ENCODE data around the gene SDHAF1. TPM values are rescaled to one million over a fixed set of nuclear protein-coding genes. Genes with fewer than 3 reads are reported as not detected.
"Not testable (repeated sequence)": the region's sequence is repeated elsewhere in the genome, so short reads cannot be mapped to it uniquely, and the experiment has no call there.

Gene SDHAF1, protein sequence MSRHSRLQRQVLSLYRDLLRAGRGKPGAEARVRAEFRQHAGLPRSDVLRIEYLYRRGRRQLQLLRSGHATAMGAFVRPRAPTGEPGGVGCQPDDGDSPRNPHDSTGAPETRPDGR
- 53.7 TPM for polyA plus RNA-seq

DNA sequence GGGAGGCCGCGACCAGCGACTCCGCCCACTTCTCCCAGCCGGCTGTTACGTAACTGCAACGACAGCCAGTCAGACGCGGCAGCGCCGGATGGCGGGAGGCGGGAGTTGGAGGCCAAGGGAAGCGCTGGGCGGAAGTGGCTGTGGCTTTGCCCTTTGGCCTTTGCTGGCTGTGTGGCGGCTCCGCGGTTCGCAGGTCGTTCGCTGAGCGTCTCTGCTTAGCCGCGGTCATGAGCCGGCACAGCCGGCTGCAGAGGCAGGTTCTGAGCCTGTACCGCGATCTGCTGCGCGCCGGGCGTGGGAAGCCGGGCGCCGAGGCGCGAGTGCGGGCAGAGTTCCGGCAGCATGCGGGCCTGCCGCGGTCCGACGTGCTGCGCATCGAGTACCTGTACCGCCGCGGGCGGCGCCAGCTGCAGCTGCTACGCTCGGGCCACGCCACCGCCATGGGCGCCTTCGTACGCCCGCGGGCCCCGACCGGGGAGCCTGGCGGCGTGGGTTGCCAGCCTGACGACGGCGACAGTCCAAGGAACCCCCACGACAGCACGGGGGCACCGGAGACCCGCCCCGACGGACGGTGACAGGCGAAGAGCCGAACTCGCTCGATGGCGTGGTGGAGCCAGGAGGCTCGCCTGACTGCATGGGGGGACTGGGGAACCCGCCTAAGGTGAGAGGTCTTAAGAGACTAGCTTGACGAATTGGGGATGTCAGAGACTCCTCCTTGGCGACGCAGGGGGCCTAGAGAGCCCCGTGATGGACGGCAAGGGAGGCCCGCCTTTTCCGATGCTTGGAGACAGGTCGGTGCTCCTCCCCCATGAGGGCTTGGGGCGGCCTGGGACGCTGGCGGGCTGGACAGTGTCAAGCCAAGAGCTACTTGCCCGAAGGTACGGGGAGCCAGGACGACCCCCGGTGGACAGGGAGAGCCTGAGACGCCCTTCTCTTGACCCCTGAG lies at the start of gene SDHAF1:
Gene SDHAF1 (plus strand): TSS at position 141 of the 946 bp plus-strand sequence. CDS start 87 bp downstream, at position 228.
- no peaks in the 10 kb centered on the region for H3K9me3 Mint-ChIP-seq
- peak within 1 kb of the TSS; percentile 91 to 99 (median 97) for H3K4me3 Mint-ChIP-seq
- peak within 1 kb of the TSS; percentile 83 to 96 (median 94) for H3K27ac Mint-ChIP-seq
- H3K27me3 Mint-ChIP-seq, result no peaks in the 10 kb centered on the region
- H3K4me1 Mint-ChIP-seq, result peaks cover 10 to 24% (median 21%) of the 10 kb centered on the region in 3 donors
- H3K36me3 Mint-ChIP-seq, result peaks cover 2% of the 10 kb centered on the region

- peak overlapping the region in 1 of 4 donors; percentile 30 for H3K4me3 Mint-ChIP-seq
Observed at GRCh38 chr19:35946203-35946602, 48.8 kb upstream of the SDHAF1 start.

GRCh38 chr19:35949131-35949530 lies 45.9 kb upstream of the SDHAF1 start:
- Mint-ChIP-seq H3K36me3 (no peaks in the 10 kb centered on the region), H3K9me3 (no peaks in the 10 kb centered on the region), H3K4me1 (peaks cover 9 to 13% (median 10%) of the 10 kb centered on the region in 3 donors), H3K4me3 (no peak overlapping the region), H3K27me3 (peaks cover 1% of the 10 kb centered on the region), H3K27ac (peak overlapping the region in 2 of 3 donors; percentile 39 to 45)

More at GRCh38 chr19:35946203-35946602, 48.8 kb upstream of the SDHAF1 start:
- Mint-ChIP-seq H3K9me3 (no peaks in the 10 kb centered on the region), H3K36me3 (no peaks in the 10 kb centered on the region), H3K27me3 (no peaks in the 10 kb centered on the region), H3K4me1 (peaks cover 0 to 3% (median 1%) of the 10 kb centered on the region in 3 donors), H3K27ac (peak overlapping the region in 2 of 3 donors; percentile 31 to 78)

DNA sequence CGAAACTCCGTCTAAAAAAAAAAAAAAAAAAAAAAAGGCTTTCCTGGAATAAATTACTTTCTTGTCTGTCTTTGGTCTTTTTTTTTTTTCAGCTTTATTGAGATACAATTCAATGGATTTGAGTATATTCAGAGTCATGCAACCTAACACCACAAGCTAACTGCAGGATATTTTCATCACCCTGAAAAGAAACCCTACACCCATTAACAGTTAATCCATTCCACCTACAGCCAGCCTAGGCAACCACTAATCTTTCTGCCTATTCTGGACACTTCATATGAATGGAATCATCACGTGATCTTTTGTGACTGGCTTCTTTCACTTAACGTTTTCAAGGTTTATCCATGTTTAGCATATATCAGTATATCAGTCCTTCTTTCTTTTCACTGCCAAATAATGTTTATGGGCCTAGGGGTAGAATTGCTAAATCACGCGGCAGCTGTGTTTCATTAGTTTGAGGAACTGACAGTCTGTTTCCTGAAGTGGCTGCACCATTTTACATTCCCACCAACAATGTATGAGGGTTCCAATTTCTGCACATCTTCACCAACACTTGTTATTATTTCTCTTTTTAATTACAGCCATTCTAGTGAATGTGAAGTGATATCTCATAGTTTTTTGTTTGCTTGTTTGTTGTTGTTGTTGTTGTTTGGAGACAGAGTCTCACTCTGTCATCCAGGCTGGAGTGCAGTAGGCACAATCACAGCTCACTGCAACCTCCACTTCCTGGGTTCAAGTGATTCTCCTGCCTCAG lies 38.9 kb upstream of the SDHAF1 start:
- H3K36me3 Mint-ChIP-seq, result no peaks in the 10 kb centered on the region
- peaks cover 14% of the 10 kb centered on the region for H3K27me3 Mint-ChIP-seq
- peaks cover 0 to 6% (median 4%) of the 10 kb centered on the region in 3 donors for H3K9me3 Mint-ChIP-seq
- peaks cover 10 to 14% (median 13%) of the 10 kb centered on the region in 3 donors for H3K4me1 Mint-ChIP-seq
- peak overlapping the region in 1 of 4 donors; percentile 17 for H3K4me3 Mint-ChIP-seq
- H3K27ac Mint-ChIP-seq, result no peak overlapping the region

- H3K4me3 Mint-ChIP-seq, H3K36me3 Mint-ChIP-seq, H3K27ac Mint-ChIP-seq, H3K9me3 Mint-ChIP-seq: not testable (repeated sequence)
- Mint-ChIP-seq H3K4me1 (peaks cover 10 to 14% (median 13%) of the 10 kb centered on the region in 3 donors), H3K27me3 (peaks cover 14% of the 10 kb centered on the region)
Observed at GRCh38 chr19:35957411-35957810, 37.6 kb upstream of the SDHAF1 start.

DNA sequence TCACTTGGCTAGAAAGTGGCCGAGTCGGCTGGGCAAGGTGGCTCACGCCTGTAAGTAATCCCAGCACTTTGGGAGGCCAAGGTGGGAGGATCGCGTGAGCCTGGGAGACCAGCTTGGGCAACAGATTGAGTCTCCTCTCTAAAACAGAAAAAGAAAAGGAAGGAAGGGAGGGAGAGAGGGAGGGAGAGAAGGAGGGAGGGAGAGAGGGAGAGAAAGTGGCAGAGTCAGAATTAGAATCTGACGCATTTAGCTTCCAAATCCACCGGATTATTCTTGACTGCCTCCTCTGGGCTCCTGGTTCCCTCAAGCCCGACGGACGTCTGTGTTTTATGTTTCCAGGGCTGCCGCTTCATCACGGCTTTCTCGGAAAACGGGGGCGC lies 36.3 kb upstream of the SDHAF1 start:
- Mint-ChIP-seq H3K27ac (no peak overlapping the region), H3K36me3 (no peaks in the 10 kb centered on the region), H3K4me1 (peaks cover 3 to 8% (median 7%) of the 10 kb centered on the region in 3 donors), H3K27me3 (peaks cover 16% of the 10 kb centered on the region), H3K9me3 (peaks cover 0 to 7% (median 4%) of the 10 kb centered on the region in 3 donors), H3K4me3 (peak overlapping the region in 3 of 4 donors; percentile 5 to 65 (median 59))

GRCh38 chr19:35959040-35959967 lies 35.7 kb upstream of the SDHAF1 start:
- peaks cover 0 to 7% (median 4%) of the 10 kb centered on the region in 3 donors for H3K9me3 Mint-ChIP-seq
- peak overlapping the region in 3 of 4 donors; percentile 38 to 83 (median 49) for H3K4me3 Mint-ChIP-seq
- peaks cover 17% of the 10 kb centered on the region for H3K27me3 Mint-ChIP-seq
- H3K36me3 Mint-ChIP-seq, result no peaks in the 10 kb centered on the region
- no peak overlapping the region for H3K27ac Mint-ChIP-seq
- H3K4me1 Mint-ChIP-seq, result peaks cover 0 to 3% (median 1%) of the 10 kb centered on the region in 3 donors

- Mint-ChIP-seq H3K27me3 (peaks cover 17% of the 10 kb centered on the region), H3K4me1 (peaks cover 0 to 3% (median 1%) of the 10 kb centered on the region in 3 donors), H3K27ac (no peak overlapping the region), H3K4me3 (no peak overlapping the region), H3K36me3 (no peaks in the 10 kb centered on the region), H3K9me3 (peaks cover 0 to 7% (median 4%) of the 10 kb centered on the region in 3 donors)
Observed at GRCh38 chr19:35959968-35960320, 35.0 kb upstream of the SDHAF1 start.

- peaks cover 0 to 3% (median 1%) of the 10 kb centered on the region in 3 donors for H3K4me1 Mint-ChIP-seq
- H3K27me3 Mint-ChIP-seq, result peaks cover 21% of the 10 kb centered on the region
- peak overlapping the region in 1 of 4 donors; percentile 21 for H3K4me3 Mint-ChIP-seq
- H3K36me3 Mint-ChIP-seq, result no peaks in the 10 kb centered on the region
- peaks cover 0 to 4% (median 4%) of the 10 kb centered on the region in 3 donors for H3K9me3 Mint-ChIP-seq
- no peak overlapping the region for H3K27ac Mint-ChIP-seq
Observed at GRCh38 chr19:35960432-35960972, 34.5 kb upstream of the SDHAF1 start.

GRCh38 chr19:35963514-35963913 lies 31.5 kb upstream of the SDHAF1 start:
- Mint-ChIP-seq H3K36me3 (no peaks in the 10 kb centered on the region), H3K9me3 (peaks cover 0 to 1% (median 0%) of the 10 kb centered on the region in 3 donors), H3K27me3 (peaks cover 24% of the 10 kb centered on the region), H3K27ac (peak overlapping the region in 1 of 3 donors; percentile 10), H3K4me1 (peaks cover 0 to 1% (median 1%) of the 10 kb centered on the region in 3 donors), H3K4me3 (no peak overlapping the region)

- no peaks in the 10 kb centered on the region for H3K36me3 Mint-ChIP-seq
- H3K9me3 Mint-ChIP-seq, result peaks cover 0 to 1% (median 0%) of the 10 kb centered on the region in 3 donors
- H3K27me3 Mint-ChIP-seq, result peaks cover 14% of the 10 kb centered on the region
- H3K27ac Mint-ChIP-seq, result no peak overlapping the region
- H3K4me3 Mint-ChIP-seq, result no peak overlapping the region
- peaks cover 0 to 1% (median 0%) of the 10 kb centered on the region in 3 donors for H3K4me1 Mint-ChIP-seq
Observed at GRCh38 chr19:35966771-35967170, 28.2 kb upstream of the SDHAF1 start.

DNA sequence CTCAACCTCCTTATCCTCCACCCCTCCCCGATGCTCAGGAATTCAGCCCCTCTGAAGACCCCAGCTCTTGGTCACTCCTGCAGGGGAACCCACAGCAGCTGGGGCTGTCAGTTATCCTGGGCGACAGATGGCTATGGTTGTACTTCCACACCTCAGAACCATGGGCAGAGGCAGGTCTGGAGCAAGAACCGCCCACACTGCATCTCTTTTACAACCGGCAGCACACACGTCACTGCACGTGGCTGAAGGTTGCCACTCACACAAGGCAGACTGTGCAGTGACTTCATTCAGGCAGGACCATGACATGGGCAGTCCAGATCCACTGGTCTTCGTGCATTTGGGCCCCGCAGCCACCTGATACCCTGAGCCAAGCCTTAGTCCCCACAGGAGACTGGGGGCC lies 21.5 kb upstream of the SDHAF1 start:
- no peaks in the 10 kb centered on the region for H3K4me1 Mint-ChIP-seq
- H3K36me3 Mint-ChIP-seq, result no peaks in the 10 kb centered on the region
- H3K9me3 Mint-ChIP-seq, result no peaks in the 10 kb centered on the region
- H3K27me3 Mint-ChIP-seq, result peaks cover 12% of the 10 kb centered on the region
- peak overlapping the region in 1 of 3 donors; percentile 19 for H3K27ac Mint-ChIP-seq
- no peak overlapping the region for H3K4me3 Mint-ChIP-seq

DNA sequence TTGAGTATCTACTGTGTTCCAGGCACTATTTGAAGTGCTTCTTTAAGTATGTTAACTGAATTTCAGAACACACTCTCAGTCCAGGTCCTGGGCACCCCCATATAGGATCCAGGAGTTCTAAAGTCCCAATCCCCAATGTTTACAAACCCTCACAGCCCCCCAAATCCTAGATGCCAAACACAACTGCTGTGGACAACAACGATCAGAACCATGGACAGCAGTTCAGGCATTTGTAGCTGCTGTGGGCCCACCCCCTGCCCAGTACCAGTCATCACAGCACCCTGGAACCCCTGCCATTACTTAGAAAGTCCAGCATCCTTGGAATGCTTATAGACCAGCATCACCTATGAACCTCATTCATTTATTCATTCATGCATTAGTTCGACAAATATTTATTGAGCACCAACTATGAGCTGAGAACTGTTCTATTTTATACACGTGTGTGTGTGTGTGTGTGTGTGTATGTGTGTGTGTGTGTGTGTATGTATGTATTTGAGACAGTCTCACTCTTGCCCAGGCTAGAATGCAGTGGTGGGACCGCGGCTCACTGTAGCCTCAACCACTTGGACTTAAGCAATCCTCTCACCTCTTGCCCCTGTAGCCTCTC lies 19.3 kb upstream of the SDHAF1 start:
- Mint-ChIP-seq H3K4me3 (no peak overlapping the region), H3K9me3 (no peaks in the 10 kb centered on the region), H3K27ac (no peak overlapping the region), H3K36me3 (no peaks in the 10 kb centered on the region), H3K4me1 (no peaks in the 10 kb centered on the region), H3K27me3 (peaks cover 20% of the 10 kb centered on the region)

Measured in IgD-negative memory B cell (primary cell).